SK-N-SH (cell line): ENCODE results near the gene PTPRB. TPM values are rescaled to one million over a fixed set of nuclear protein-coding genes. Genes with fewer than 3 reads are reported as not detected.

Experiments
- CTCF ChIA-PET: fragments of 300-600, 350-600 bp; formaldehyde crosslinking; extraction: SDS; loops from one replicate; lab custom pipeline; 2021; lab: Yijun Ruan, JAX
- POLR2A ChIA-PET: fragments of 350-600 bp; sonication (Branson Sonifier 250); formaldehyde crosslinking; extraction: SDS; loops from one replicate; lab custom pipeline; 2020; ENCODE audit warnings: antibody characterized with exemption, inconsistent platforms; lab: Yijun Ruan, JAX
- DNase-seq: peaks from one replicate; pipeline ENCODE4 v3.0.0; 2012
- H2AFZ ChIP-seq: fragments of 200-600 bp; sonication (generic); 2 replicates; pipeline ENCODE4 v1.8.1; 2016; ENCODE audit warnings: antibody characterized with exemption, mild to moderate bottlenecking, low read depth
- H3F3A ChIP-seq: fragments of 200-600 bp; sonication (generic); replicated peaks from 2 replicates; pipeline ENCODE3; 2016; ENCODE audit warnings: antibody characterized with exemption, mild to moderate bottlenecking; ENCODE audit not compliant: insufficient read depth
- H3K27ac ChIP-seq, 2 experiments: fragments of 200-500 bp in 1 of 2; fragments of 200-600 bp in 1 of 2; sonication (Bioruptor generic) in 1 of 2; sonication (generic), shearing (Covaris generic) in 1 of 2; 2 replicates each; pipeline versions ENCODE4 v1.5.1 to v1.6.1; 2014 to 2016; ENCODE audit warnings: low read depth in 2 of 2, inconsistent platforms in 1 of 2, low read length in 1 of 2, mild to moderate bottlenecking in 1 of 2, mixed read lengths in 1 of 2
- H3K27me3 ChIP-seq: fragments of 200-600 bp; sonication (generic), shearing (Covaris generic); 2 replicates; pipeline ENCODE4 v1.6.1; 2016; ENCODE audit warnings: mixed run types; ENCODE audit not compliant: insufficient read depth
- H3K36me3 ChIP-seq, 2 experiments: fragments of 200-500 bp in 1 of 2; fragments of 200-600 bp in 1 of 2; sonication (Bioruptor generic) in 1 of 2; sonication (generic) in 1 of 2; replicated peaks in 1 of 2; 2 replicates each; pipeline versions ENCODE3 to v1.5.1; 2014 to 2016; ENCODE audit warnings: low read length in 1 of 2, mild to moderate bottlenecking in 1 of 2; ENCODE audit not compliant: insufficient read depth in 2 of 2, control insufficient read depth in 1 of 2
- H3K4me1 ChIP-seq, 2 experiments: fragments of 200-500 bp in 1 of 2; fragments of 200-600 bp in 1 of 2; sonication (Bioruptor generic) in 1 of 2; sonication (generic), shearing (Covaris generic) in 1 of 2; 2 replicates each; pipeline versions ENCODE4 v1.5.1 to v1.6.1; 2014 to 2016; ENCODE audit warnings: low read depth in 1 of 2, low read length in 1 of 2, mixed run types in 1 of 2; ENCODE audit not compliant: insufficient read depth in 2 of 2, control insufficient read depth in 1 of 2
- H3K4me2 ChIP-seq: fragments of 200-600 bp; sonication (generic), shearing (Covaris generic); 2 replicates; pipeline ENCODE4 v1.6.1; 2017; ENCODE audit warnings: mixed run types
- H3K4me3 ChIP-seq, 2 experiments: fragments of 200-500 bp in 1 of 2; fragments of 200-600 bp in 1 of 2; sonication (Bioruptor generic) in 1 of 2; sonication (generic), shearing (Covaris generic) in 1 of 2; 2 replicates each; pipeline versions ENCODE4 v1.5.1 to v1.8.1; 2014 to 2016; ENCODE audit warnings: low read depth in 2 of 2, inconsistent platforms in 1 of 2, low read length in 1 of 2, mild to moderate bottlenecking in 1 of 2, mixed read lengths in 1 of 2, moderate library complexity in 1 of 2
- H3K79me2 ChIP-seq: fragments of 200-600 bp; sonication (generic); 2 replicates; pipeline ENCODE4 v1.8.1; 2017; ENCODE audit warnings: mild to moderate bottlenecking; ENCODE audit not compliant: insufficient read depth
- H3K9ac ChIP-seq: fragments of 200-600 bp; sonication (generic); 2 replicates; pipeline ENCODE4 v1.6.1; 2017; ENCODE audit warnings: mixed run types
- H3K9me2 ChIP-seq: fragments of 200-600 bp; sonication (generic); 2 replicates; pipeline ENCODE4 v1.6.1; 2017; ENCODE audit warnings: mixed run types
- H3K9me3 ChIP-seq: fragments of 200-600 bp; sonication (generic); 2 replicates; pipeline ENCODE4 v1.6.1; 2017; ENCODE audit warnings: mixed run types, mild to moderate bottlenecking, moderate library complexity
- H4K20me1 ChIP-seq: fragments of 200-600 bp; sonication (generic); 2 replicates; pipeline ENCODE4 v1.6.1; 2017; ENCODE audit warnings: mild to moderate bottlenecking, mixed run types; ENCODE audit not compliant: insufficient read depth
- CHD2 ChIP-seq: fragments of 150-350 bp; IDR thresholded peaks from 2 replicates; pipeline ENCODE4 v1.6.1; 2018; ENCODE audit warnings: low read length; ENCODE audit not compliant: partially characterized antibody
- CTCF ChIP-seq: fragments of 200-600 bp; sonication (generic); IDR thresholded peaks from 2 replicates; pipeline ENCODE4 v1.6.1; 2017; ENCODE audit warnings: antibody characterized with exemption, mild to moderate bottlenecking, moderate library complexity
- ELF1 ChIP-seq: IDR thresholded peaks from 2 replicates; pipeline ENCODE4 v1.4.0; 2012
- EZH2phosphoT487 ChIP-seq: fragments of 200-600 bp; sonication (generic); IDR thresholded peaks from 2 replicates; pipeline ENCODE4 v1.6.1; 2017; ENCODE audit warnings: low read depth, mixed run types, mild to moderate bottlenecking, antibody characterized with exemption, moderate library complexity, borderline replicate concordance
- FOSL2 ChIP-seq: IDR thresholded peaks from 2 replicates; pipeline ENCODE4 v1.4.0; 2012; ENCODE audit warnings: low read depth, mild to moderate bottlenecking, moderate library complexity, borderline replicate concordance
- FOXM1 ChIP-seq: IDR thresholded peaks from 2 replicates; pipeline ENCODE4 v1.4.0; 2012; ENCODE audit warnings: low read depth, mild to moderate bottlenecking
- GABPA ChIP-seq: IDR thresholded peaks from 2 replicates; pipeline ENCODE4 v1.4.0; 2012; ENCODE audit warnings: low read depth, mild to moderate bottlenecking
- GATA2 ChIP-seq: sonication (generic); formaldehyde crosslinking; IDR thresholded peaks from 2 replicates; pipeline ENCODE4 v1.5.0; 2020; ENCODE audit warnings: mild to moderate bottlenecking, missing genetic modification reagents
- JUND ChIP-seq: IDR thresholded peaks from 2 replicates; pipeline ENCODE4 v1.4.0; 2012
- MAX ChIP-seq: IDR thresholded peaks from 2 replicates; pipeline ENCODE4 v1.4.0; 2012; ENCODE audit warnings: low read depth
- MXI1 ChIP-seq: IDR thresholded peaks from 2 replicates; pipeline ENCODE4 v1.6.1; 2012; ENCODE audit warnings: mild to moderate bottlenecking, low read depth, low read length, improper control_type of control experiment
- NFIC ChIP-seq: IDR thresholded peaks from 2 replicates; pipeline ENCODE4 v1.4.0; 2012; ENCODE audit warnings: borderline replicate concordance
- NRF1 ChIP-seq: IDR thresholded peaks from 2 replicates; pipeline ENCODE4 v1.6.1; 2012; ENCODE audit warnings: low read depth, mild to moderate bottlenecking, low read length
- POLR2AphosphoS5 ChIP-seq: IDR thresholded peaks from 2 replicates; pipeline ENCODE4 v1.6.1; 2012; ENCODE audit warnings: low read depth, low read length
- RCOR1 ChIP-seq: fragments of 150-350 bp; IDR thresholded peaks from 2 replicates; pipeline ENCODE4 v1.6.1; 2017; ENCODE audit warnings: antibody characterized with exemption, low read length
- RXRA ChIP-seq: IDR thresholded peaks from 2 replicates; pipeline ENCODE4 v1.4.0; 2012; ENCODE audit warnings: low read depth, mild to moderate bottlenecking, borderline replicate concordance
- SIN3A ChIP-seq: IDR thresholded peaks from 2 replicates; pipeline ENCODE4 v1.6.1; 2012; ENCODE audit warnings: low read depth, mild to moderate bottlenecking, low read length, moderate library complexity, borderline replicate concordance
- SMC3 ChIP-seq: IDR thresholded peaks from 2 replicates; pipeline ENCODE4 v1.6.1; 2012; ENCODE audit warnings: low read depth, low read length, improper control_type of control experiment
- TEAD4 ChIP-seq: IDR thresholded peaks from 2 replicates; pipeline ENCODE4 v1.4.0; 2012; ENCODE audit warnings: mild to moderate bottlenecking, borderline replicate concordance; ENCODE audit not compliant: insufficient read depth
- USF1 ChIP-seq: IDR thresholded peaks from 2 replicates; pipeline ENCODE4 v1.4.0; 2012; ENCODE audit warnings: low read depth, borderline replicate concordance
- USF2 ChIP-seq: fragments of 150-350 bp; IDR thresholded peaks from 2 replicates; pipeline ENCODE4 v1.6.1; 2017; ENCODE audit warnings: antibody characterized with exemption, low read length, low read depth, borderline replicate concordance
- YY1 ChIP-seq: IDR thresholded peaks from 2 replicates; pipeline ENCODE4 v1.4.0; 2012; ENCODE audit warnings: low read depth, mild to moderate bottlenecking
- ZBTB33 ChIP-seq: IDR thresholded peaks from 2 replicates; pipeline ENCODE4 v1.4.0; 2012; ENCODE audit warnings: low read depth, borderline replicate concordance
- WGBS: methylation state at CpG from one replicate; pipeline ENCODE4 v1.1.6; 2017; ENCODE audit warnings: low lambda C conversion rate; 5-methylcytosine and 5-hydroxymethylcytosine counted together
- polyA plus RNA-seq, 3 experiments: library from polyadenylated mRNA; depleted of rRNA; stranded (reverse); fragments of >200 nt; gene quantifications; 2 replicates each; pipeline ENCODE4 v1.2.3, GENCODE V29; 2012

The PTPRB gene
- polyA plus RNA-seq, 1 of the 3 experiments (the other 2 are of a cell fraction), result 1.1 TPM

- CTCF ChIA-PET, result interaction anchor here (1.1 to 2.3 kb wide), 4 partner anchors 19 to 730 kb away, joined by 3 to 5 read pairs (median 3); no protein-coding TSS in a partner anchor
- Histone ChIP-seq H3K27me3 (no peaks in the 10 kb centered on the region), H3K79me2 (no peaks in the 10 kb centered on the region), H3K9me3 (no peaks in the 10 kb centered on the region), H3K4me3 (peak overlapping the region; percentile 57 to 60), H3K36me3 (no peaks in the 10 kb centered on the region), H2AFZ (peak overlapping the region; percentile 88; the same call in 1 of the 2 replicates), H3K27ac (no peak overlapping the region), H3K9ac (no peak overlapping the region), H4K20me1 (no peaks in the 10 kb centered on the region), H3K4me2 (peak overlapping the region; percentile 77), H3K4me1 (peaks cover 0 to 6% of the 10 kb centered on the region in 2 experiments; a peak in 3 of 4 replicates), H3F3A (peaks cover 7% of the 10 kb centered on the region), H3K9me2 (no peaks in the 10 kb centered on the region)
- 100% methylated on average over 2 of the region's 2 CpGs for WGBS
- peak; percentile 27 for DNase-seq
- POLR2A ChIA-PET, result no interaction called here
- TF ChIP-seq NRF1 (no peak), SMC3 (no peak), USF1 (no peak), ELF1 (no peak), TEAD4 (no peak), POLR2AphosphoS5 (no peak), EZH2phosphoT487 (no peak), RXRA (no peak), YY1 (no peak), FOXM1 (no peak), GABPA (no peak), SIN3A (no peak), CTCF (no peak)
These were observed 28.0 kb downstream of the PTPRB start for GRCh38 chr12:70609203-70609602.

GRCh38 chr12:70608184-70608583, 29.0 kb downstream of the PTPRB start:
- no peaks in the 10 kb centered on the region for H3K79me2 ChIP-seq
- 96% methylated on average over 1 of the region's 1 CpG for WGBS
- peaks cover 0 to 6% of the 10 kb centered on the region in 2 experiments; a peak in 3 of 4 replicates for H3K4me1 ChIP-seq
- POLR2A ChIA-PET, result no interaction called here
- H3K4me3 ChIP-seq, result no peak overlapping the region
- no peak overlapping the region for H3K27ac ChIP-seq
- H3K9me2 ChIP-seq, result no peaks in the 10 kb centered on the region
- TF ChIP-seq NRF1 (no peak), CHD2 (no peak), JUND (no peak), USF2 (no peak), ZBTB33 (no peak), GATA2 (CRISPR knock-in tag) (no peak), ELF1 (no peak), NFIC (no peak), RCOR1 (no peak), YY1 (no peak), FOSL2 (no peak), MAX (no peak), MXI1 (no peak)
- CTCF ChIA-PET, result interaction anchor here (1.1 to 2.3 kb wide), 3 partner anchors 27 to 729 kb away, joined by 3 to 5 read pairs (median 3); no protein-coding TSS in a partner anchor
- H3K4me2 ChIP-seq, result no peak overlapping the region
- H3K9ac ChIP-seq, result no peak overlapping the region
- no peaks in the 10 kb centered on the region for H4K20me1 ChIP-seq
- no peak for DNase-seq
- H2AFZ ChIP-seq, result no peak overlapping the region
- no peaks in the 10 kb centered on the region for H3K36me3 ChIP-seq
- peaks cover 7% of the 10 kb centered on the region for H3F3A ChIP-seq
- H3K27me3 ChIP-seq, result no peaks in the 10 kb centered on the region
- H3K9me3 ChIP-seq, result no peaks in the 10 kb centered on the region
